ENCODE results near the gene KHK. TPM values are rescaled to one million over a fixed set of nuclear protein-coding genes. Genes with fewer than 3 reads are reported as not detected.

The KHK gene
- polyA plus RNA-seq, 1 of the 3 experiments (the other 2 are of a cell fraction) = 10.3 TPM

GRCh38 chr2:27086090-27086723 is 365 bp upstream of the KHK start (continued):
- TF ChIP-seq IRF3 (IDR thresholded peaks at IDR 0.05; ENCODE audit: low read depth, low read length) (no peak), USF1 (IDR thresholded peaks at IDR 0.05; ENCODE audit: borderline replicate concordance, low read depth) (peak; percentile 79; the same call in 1 of the 2 replicates), SIN3A (IDR thresholded peaks at IDR 0.05; ENCODE audit: borderline replicate concordance, low read depth, low read length) (peak; percentile 94; the same call in 1 of the 2 replicates), ELF1 (IDR thresholded peaks at IDR 0.05) (peak; percentile 52; the same call in 1 of the 2 replicates), MXI1 (IDR thresholded peaks at IDR 0.05; ENCODE audit: low read depth, low read length) (peak; percentile 97), POLR2AphosphoS5 (IDR thresholded peaks at IDR 0.05; ENCODE audit: low read depth, low read length) (peak; percentile 85; the same call in 1 of the 2 replicates)
- TF ChIP-seq, protein P1, sequence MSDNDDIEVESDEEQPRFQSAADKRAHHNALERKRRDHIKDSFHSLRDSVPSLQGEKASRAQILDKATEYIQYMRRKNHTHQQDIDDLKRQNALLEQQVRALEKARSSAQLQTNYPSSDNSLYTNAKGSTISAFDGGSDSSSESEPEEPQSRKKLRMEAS (IDR thresholded peaks at IDR 0.05; ENCODE audit: low read depth) = peak; percentile 97

- ChIA-PET POLR2A (interaction anchor here (0.6 to 4.8 kb wide), 14 partner anchors 9 to 215 kb away, joined by 3 to 36 read pairs (median 4); partner anchors contain the start of genes AGBL5, EMILIN1, OST4 and PREB), CTCF (interaction anchor here (0.6 to 14.6 kb wide), 26 partner anchors 9 to 288 kb away, joined by 3 to 227 read pairs (median 3); partner anchors contain the start of genes AGBL5 and OST4)
- peaks cover 6 to 32% of the 10 kb centered on the region in 2 experiments; a peak in 3 of 4 replicates for H3K4me1 ChIP-seq (ENCODE audit: control insufficient read depth in 1 of 2, insufficient read depth in 2 of 2, low read depth in 1 of 2, low read length in 1 of 2)
- no peak overlapping the region for H3K9ac ChIP-seq
- H2AFZ ChIP-seq (ENCODE audit: low read depth) = no peak overlapping the region
- H3K4me2 ChIP-seq = 0 out of 2 replicates have a peak overlapping the region, but pooled peaks have one; percentile 89
- TF ChIP-seq USF2 (IDR thresholded peaks at IDR 0.05; ENCODE audit: borderline replicate concordance, low read depth, low read length) = no peak
- 86% methylated on average over 5 of the region's 5 CpGs for WGBS (ENCODE audit: low lambda C conversion rate)
- H4K20me1 ChIP-seq (ENCODE audit: insufficient read depth) = peaks cover 8% of the 10 kb centered on the region; the same call in 1 of the 2 replicates
- no peaks in the 10 kb centered on the region for H3K27me3 ChIP-seq (ENCODE audit: insufficient read depth)
- peaks cover 0 to 22% of the 10 kb centered on the region in 2 experiments for H3K36me3 ChIP-seq (replicated peaks in 1 of 2; ENCODE audit: control insufficient read depth in 1 of 2, insufficient read depth in 2 of 2, low read length in 1 of 2)
- H3K9me2 ChIP-seq = no peaks in the 10 kb centered on the region
- DNase-seq = no peak
- no peaks in the 10 kb centered on the region for H3K9me3 ChIP-seq
- no peak overlapping the region for H3K27ac ChIP-seq (ENCODE audit: low read depth in 2 of 2, low read length in 1 of 2)
- H3K4me3 ChIP-seq (ENCODE audit: low read depth in 2 of 2, low read length in 1 of 2) = peak overlapping the region in 1 of 2 experiments; percentile 75; a peak in 1 of 4 replicates
- H3F3A ChIP-seq (replicated peaks; ENCODE audit: insufficient read depth) = peaks cover 7% of the 10 kb centered on the region
- H3K79me2 ChIP-seq (ENCODE audit: insufficient read depth) = no peaks in the 10 kb centered on the region
These were observed 1.3 kb downstream of the KHK start for GRCh38 chr2:27087823-27088410.

All from SK-N-SH (cell line).